OCI-LY1 (cell line): ENCODE measurements around the gene ANKDD1A.

Source experiments
- H2AFZ ChIP-seq: fragments of 200-600 bp; sonication (generic), shearing (Covaris generic); 2 replicates; pipeline ENCODE4 v1.6.0; 2014; ENCODE audit warnings: antibody characterized with exemption, mild to moderate bottlenecking, low read length
- H3F3A ChIP-seq: fragments of 200-600 bp; sonication (generic), shearing (Covaris generic); 2 replicates; pipeline ENCODE4 v1.6.0; 2014; ENCODE audit warnings: mild to moderate bottlenecking, antibody characterized with exemption, low read length, moderate library complexity; ENCODE audit not compliant: insufficient read depth
- H3K27ac ChIP-seq: fragments of 200-600 bp; sonication (generic); 2 replicates; pipeline ENCODE4 v1.5.1; 2014; ENCODE audit warnings: low read length, mixed run types, mild to moderate bottlenecking, low read depth; ENCODE audit not compliant: poor library complexity, severe bottlenecking
- H3K27me3 ChIP-seq: fragments of 200-600 bp; sonication (generic); 2 replicates; pipeline ENCODE4 v1.6.0; 2014; ENCODE audit warnings: antibody characterized with exemption, mild to moderate bottlenecking, low read length, moderate library complexity; ENCODE audit not compliant: insufficient read depth
- H3K36me3 ChIP-seq: fragments of 200-600 bp; sonication (generic); 2 replicates; pipeline ENCODE4 v1.6.1; 2014; ENCODE audit warnings: mild to moderate bottlenecking, antibody characterized with exemption, low read length, moderate library complexity, mixed read lengths; ENCODE audit not compliant: insufficient read depth
- H3K4me1 ChIP-seq: fragments of 200-600 bp; sonication (generic); 2 replicates; pipeline ENCODE4 v1.5.1; 2014; ENCODE audit warnings: mild to moderate bottlenecking, low read length, moderate library complexity; ENCODE audit not compliant: insufficient read depth, severe bottlenecking
- H3K4me2 ChIP-seq: fragments of 200-600 bp; sonication (generic), shearing (Covaris generic); 2 replicates; pipeline ENCODE4 v1.6.1; 2014; ENCODE audit warnings: low read length
- H3K4me3 ChIP-seq: fragments of 200-600 bp; sonication (generic); 2 replicates; pipeline ENCODE4 v1.5.1; 2014; ENCODE audit warnings: low read length, low read depth, mild to moderate bottlenecking, mixed read lengths; ENCODE audit not compliant: poor library complexity, severe bottlenecking
- H3K79me2 ChIP-seq: fragments of 200-600 bp; shearing (Covaris generic); 2 replicates; pipeline ENCODE4 v1.6.1; 2016; ENCODE audit warnings: mixed run types, low read length, mixed read lengths; ENCODE audit not compliant: insufficient read depth
- H3K9ac ChIP-seq: fragments of 200-600 bp; sonication (generic), shearing (Covaris generic); 2 replicates; pipeline ENCODE4 v1.6.1; 2014; ENCODE audit warnings: mild to moderate bottlenecking, low read length, mixed read lengths
- H3K9me2 ChIP-seq: fragments of 200-600 bp; sonication (generic), shearing (Covaris generic); 2 replicates; pipeline ENCODE4 v1.6.1; 2014; ENCODE audit warnings: low read depth, mild to moderate bottlenecking, low read length, mixed read lengths
- H3K9me3 ChIP-seq: fragments of 200-600 bp; shearing (Covaris generic); 2 replicates; pipeline ENCODE4 v1.6.1; 2014; ENCODE audit warnings: low read length, mixed read lengths
- H4K20me1 ChIP-seq: fragments of 200-600 bp; sonication (generic), shearing (Covaris generic); 2 replicates; pipeline ENCODE4 v1.6.0; 2016; ENCODE audit warnings: mild to moderate bottlenecking, low read length; ENCODE audit not compliant: insufficient read depth
- CTCF ChIP-seq: fragments of 200-600 bp; sonication (generic), shearing (Covaris generic); IDR thresholded peaks from 2 replicates; pipeline ENCODE4 v1.5.1; 2017; ENCODE audit warnings: mild to moderate bottlenecking, antibody characterized with exemption, low read length, moderate library complexity, mixed read lengths
- EZH2 ChIP-seq: fragments of 200-600 bp; sonication (generic), shearing (Covaris generic); IDR thresholded peaks from 2 replicates; pipeline ENCODE4 v1.8.0; 2017; ENCODE audit warnings: borderline replicate concordance, mixed run types, mild to moderate bottlenecking, antibody characterized with exemption, low read length, moderate library complexity, mixed read lengths

The ANKDD1A gene

GRCh38 chr15:64997066-64997465 lies 85.4 kb downstream of the ANKDD1A start:
- H2AFZ ChIP-seq: no peak overlapping the region
- no peaks in the 10 kb centered on the region for H3K9me3 ChIP-seq
- H3K9me2 ChIP-seq: no peaks in the 10 kb centered on the region
- no peaks in the 10 kb centered on the region for H4K20me1 ChIP-seq
- H3K4me2 ChIP-seq: no peak overlapping the region
- H3F3A ChIP-seq: no peaks in the 10 kb centered on the region
- H3K27me3 ChIP-seq: no peaks in the 10 kb centered on the region
- no peak for TF ChIP-seq EZH2
- no peak for TF ChIP-seq CTCF
- no peaks in the 10 kb centered on the region for H3K79me2 ChIP-seq
- H3K9ac ChIP-seq: no peak overlapping the region
- H3K36me3 ChIP-seq: no peaks in the 10 kb centered on the region; the same call in 1 of the 2 replicates
- H3K4me1 ChIP-seq: no peaks in the 10 kb centered on the region
- no peak overlapping the region for H3K27ac ChIP-seq
- no peak overlapping the region for H3K4me3 ChIP-seq

DNA sequence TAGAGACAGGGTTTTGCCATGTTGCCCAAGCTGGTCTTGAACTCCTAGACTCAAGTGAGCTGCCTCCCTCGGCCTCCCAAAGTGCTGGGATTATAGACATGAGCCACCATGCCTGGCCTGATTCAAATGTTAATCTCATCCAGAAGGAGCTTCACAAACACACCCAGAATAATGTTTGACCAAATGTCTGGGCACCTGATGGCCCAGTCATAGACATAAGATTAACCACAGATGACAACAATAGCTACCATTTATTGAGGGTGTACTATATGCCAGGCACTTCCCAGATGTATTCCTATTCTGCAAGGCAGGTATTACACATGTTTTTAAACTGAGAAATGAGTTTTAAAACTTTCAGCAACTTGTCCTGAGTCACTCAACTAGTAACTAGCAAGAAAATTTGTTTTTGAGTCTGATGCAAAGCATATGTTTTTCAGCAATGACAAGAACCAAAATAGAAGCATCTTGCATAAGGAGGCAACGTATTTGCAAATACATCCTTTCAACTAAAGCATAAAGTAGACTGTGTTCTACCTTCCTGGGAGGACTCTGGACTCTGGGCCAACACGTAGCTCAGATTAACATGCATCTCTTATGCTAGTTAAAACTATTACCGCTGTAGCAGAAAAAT lies 86.2 kb downstream of the ANKDD1A start:
- no peak for TF ChIP-seq CTCF
- no peak for TF ChIP-seq EZH2
- H3K27ac ChIP-seq: no peak overlapping the region

DNA sequence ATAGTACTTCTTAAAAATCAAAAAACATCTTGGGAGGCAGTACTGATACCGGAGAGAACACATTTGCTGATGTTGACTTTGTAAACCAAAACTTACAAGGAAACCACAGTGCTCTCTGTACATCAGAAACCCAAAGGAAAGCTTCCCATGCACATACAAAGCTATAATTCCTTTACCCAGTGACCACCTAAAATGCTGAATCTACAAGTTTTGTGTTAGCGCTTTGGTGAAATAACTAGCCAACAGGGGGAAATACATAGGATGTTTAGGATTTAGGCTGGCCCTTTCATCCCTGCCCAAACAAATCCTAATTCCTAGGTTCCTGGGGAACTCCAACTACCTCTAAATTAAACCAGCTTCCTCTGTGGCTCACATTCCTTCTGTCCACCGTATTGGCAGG lies 93.3 kb downstream of the ANKDD1A start:
- no peak for TF ChIP-seq CTCF
- no peak for TF ChIP-seq EZH2
- no peaks in the 10 kb centered on the region for H3K27me3 ChIP-seq
- H3K4me3 ChIP-seq: no peak overlapping the region
- no peak overlapping the region for H3K27ac ChIP-seq
- peaks cover 7% of the 10 kb centered on the region for H3K36me3 ChIP-seq
- H3K4me2 ChIP-seq: no peak overlapping the region
- H3K9ac ChIP-seq: no peak overlapping the region
- H3F3A ChIP-seq: no peaks in the 10 kb centered on the region
- no peaks in the 10 kb centered on the region for H4K20me1 ChIP-seq
- H3K9me2 ChIP-seq: no peaks in the 10 kb centered on the region
- no peaks in the 10 kb centered on the region for H3K79me2 ChIP-seq
- H3K9me3 ChIP-seq: no peaks in the 10 kb centered on the region
- no peaks in the 10 kb centered on the region for H3K4me1 ChIP-seq
- H2AFZ ChIP-seq: no peak overlapping the region

More for the DNA sequence above, 86.2 kb downstream of the ANKDD1A start:
- H3K4me2 ChIP-seq: no peak overlapping the region
- no peak overlapping the region for H3K4me3 ChIP-seq
- peaks cover under 1% of the 10 kb centered on the region; the same call in 1 of the 2 replicates for H3K36me3 ChIP-seq
- no peak overlapping the region for H3K9ac ChIP-seq
- H2AFZ ChIP-seq: no peak overlapping the region
- H4K20me1 ChIP-seq: no peaks in the 10 kb centered on the region
- no peaks in the 10 kb centered on the region for H3K4me1 ChIP-seq
- H3K79me2 ChIP-seq: no peaks in the 10 kb centered on the region
- H3K9me3 ChIP-seq: no peaks in the 10 kb centered on the region
- H3K27me3 ChIP-seq: no peaks in the 10 kb centered on the region
- no peaks in the 10 kb centered on the region for H3F3A ChIP-seq
- no peaks in the 10 kb centered on the region for H3K9me2 ChIP-seq
